Stimulated activated CD4-positive, alpha-beta T cell treated with anti-CD3 and anti-CD28 coated beads, TNF-alpha, amount 100 ng/mL, for 24 hours (primary cell): ENCODE results near the gene KRTAP10-10.
A peak's percentile ranks its signal among the peaks of the same experiment; 100 is the strongest.
"Not testable (repeated sequence)": the region's sequence is repeated elsewhere in the genome, so short reads cannot be mapped to it uniquely, and the experiment has no call there.

ENCODE experiments used
- DNase-seq, 3 experiments: peaks; one replicate each; pipeline ENCODE4 v3.0.0-alpha.2; 2020; ENCODE audit warnings: low read depth in 3 of 3

KRTAP10-10 gene

DNA sequence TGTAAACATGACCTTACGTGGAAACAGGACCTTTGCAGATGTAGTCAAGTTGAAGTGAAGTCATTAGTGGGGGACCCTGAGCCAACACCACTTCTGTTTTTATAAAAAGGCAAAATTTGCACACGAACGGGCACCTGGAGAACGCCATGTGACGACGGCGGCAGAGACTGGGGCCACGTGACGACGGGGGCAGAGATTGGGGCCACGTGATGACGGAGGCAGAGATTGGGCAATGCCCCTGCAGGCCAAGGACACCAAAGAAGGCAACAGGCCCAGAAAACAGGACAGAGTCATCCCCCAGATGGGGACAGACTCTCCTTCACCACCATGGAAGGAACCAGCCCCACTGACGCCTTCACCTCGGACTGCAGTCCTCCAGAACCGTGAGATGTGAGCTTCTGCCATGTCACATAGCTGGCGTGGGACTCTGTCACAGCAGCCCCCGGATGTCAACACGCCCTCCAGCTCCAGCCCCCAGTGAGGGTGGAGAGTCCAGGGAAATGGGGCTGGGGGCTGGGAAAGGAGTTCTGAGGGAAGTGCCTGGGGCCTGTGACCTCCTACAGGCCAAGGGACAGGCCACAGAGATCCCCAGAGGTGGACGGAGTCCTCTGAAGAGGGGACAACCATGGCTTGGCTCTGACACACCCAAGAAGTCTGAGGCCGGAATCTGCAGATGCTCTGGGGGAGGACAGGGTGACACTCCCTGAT lies 13.3 kb downstream of the KRTAP10-10 start:
- no peak for DNase-seq

DNA sequence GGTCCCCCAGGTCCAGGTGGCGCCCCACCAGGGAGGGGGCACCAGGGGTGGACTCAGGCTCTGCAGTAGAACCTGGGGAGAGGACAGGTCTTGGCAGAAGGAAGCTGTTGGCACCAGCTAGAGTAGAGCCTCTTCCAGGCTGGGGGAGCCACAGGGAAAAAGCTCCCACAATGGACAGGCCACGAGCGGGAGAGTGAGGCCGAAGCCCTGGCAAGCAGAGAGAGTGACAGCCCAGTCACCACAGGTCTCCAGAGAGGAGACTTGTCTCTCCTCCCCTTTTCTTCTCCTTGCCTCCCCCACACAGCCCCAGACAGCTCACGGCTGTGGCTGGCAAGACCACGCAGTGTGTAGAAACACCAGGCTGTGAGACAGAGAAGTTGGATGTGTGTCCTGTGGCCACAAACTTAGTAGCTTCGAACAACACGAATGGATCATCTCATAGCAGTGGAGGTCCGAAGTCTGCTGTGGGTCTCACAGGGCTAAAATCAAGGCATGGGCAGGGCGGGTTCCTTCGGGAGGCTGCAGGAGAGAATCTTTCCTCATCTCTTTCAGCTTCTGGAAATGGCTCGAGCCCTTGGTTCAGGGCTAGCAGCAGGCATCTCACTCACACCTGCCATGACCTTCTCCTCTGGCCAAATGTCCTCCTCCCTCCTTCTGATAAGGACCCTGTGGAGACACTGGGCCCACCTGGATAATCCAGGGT lies 14.0 kb downstream of the KRTAP10-10 start:
- no peak for DNase-seq

DNA sequence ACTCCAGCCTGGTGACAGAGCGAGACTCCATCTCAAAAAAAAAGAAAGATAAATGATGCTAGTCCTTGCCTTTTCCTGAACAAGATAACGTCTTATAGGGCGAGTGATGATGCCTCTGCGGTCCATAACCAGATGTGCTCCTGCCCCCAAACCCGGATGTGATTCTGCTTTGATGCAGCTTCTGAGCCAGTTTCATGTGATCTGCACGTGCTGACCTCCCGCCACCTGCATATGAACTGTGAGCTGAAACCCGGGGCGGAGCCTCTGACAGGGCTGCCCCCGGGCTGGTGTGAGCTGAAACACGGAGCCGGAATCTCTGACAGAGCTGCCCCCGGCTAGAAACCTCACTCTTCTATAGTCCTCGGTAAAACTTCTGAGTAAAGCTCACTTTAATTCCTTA lies 16.0 kb downstream of the KRTAP10-10 start:
- DNase-seq = no peak

DNA sequence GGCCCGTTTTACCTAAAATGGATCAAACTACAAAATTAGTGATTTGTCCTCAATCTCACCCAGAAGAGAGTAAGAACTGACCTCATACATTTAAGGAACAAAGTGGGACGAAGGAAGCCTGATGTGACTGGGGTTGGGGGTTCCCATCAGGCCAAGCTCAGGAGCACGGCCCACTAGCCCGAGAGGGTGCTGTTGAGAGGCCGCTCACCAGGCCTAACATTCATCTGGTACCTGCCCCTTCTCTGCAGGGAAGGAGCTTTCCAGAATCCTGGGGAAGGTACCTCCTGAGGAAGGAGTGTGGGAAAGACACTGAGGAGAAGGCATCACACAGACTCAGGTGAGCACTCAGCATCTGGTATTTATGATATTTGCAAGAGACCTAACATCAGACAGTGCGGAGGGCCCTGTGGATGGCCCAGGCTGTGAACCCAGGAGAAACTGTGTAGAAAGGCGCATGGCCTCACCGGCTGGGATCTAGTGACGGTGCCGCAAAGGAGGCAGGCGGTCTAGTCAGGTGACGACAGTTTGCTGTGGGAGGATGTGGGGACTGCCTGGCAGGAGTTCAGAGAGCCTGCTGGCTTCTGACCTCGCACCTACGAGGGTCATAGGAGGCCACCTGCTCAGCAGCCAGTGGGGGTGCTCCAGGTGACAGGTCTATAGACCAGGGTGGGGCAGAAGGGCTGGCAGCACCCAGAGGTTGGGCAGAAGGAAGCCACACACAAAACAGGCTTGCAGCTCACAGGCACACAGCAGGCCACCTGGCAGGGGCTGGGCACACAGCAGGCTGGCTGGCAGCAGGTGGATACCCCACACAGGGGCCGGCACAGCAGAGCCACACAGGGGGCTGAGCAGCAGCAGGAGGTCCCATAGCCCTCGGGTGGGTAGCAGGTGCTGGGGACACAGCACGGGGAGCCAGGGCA lies 16.8 kb downstream of the KRTAP10-10 start:
- DNase-seq = peak in 1 of 3 experiments; percentile 8

DNA sequence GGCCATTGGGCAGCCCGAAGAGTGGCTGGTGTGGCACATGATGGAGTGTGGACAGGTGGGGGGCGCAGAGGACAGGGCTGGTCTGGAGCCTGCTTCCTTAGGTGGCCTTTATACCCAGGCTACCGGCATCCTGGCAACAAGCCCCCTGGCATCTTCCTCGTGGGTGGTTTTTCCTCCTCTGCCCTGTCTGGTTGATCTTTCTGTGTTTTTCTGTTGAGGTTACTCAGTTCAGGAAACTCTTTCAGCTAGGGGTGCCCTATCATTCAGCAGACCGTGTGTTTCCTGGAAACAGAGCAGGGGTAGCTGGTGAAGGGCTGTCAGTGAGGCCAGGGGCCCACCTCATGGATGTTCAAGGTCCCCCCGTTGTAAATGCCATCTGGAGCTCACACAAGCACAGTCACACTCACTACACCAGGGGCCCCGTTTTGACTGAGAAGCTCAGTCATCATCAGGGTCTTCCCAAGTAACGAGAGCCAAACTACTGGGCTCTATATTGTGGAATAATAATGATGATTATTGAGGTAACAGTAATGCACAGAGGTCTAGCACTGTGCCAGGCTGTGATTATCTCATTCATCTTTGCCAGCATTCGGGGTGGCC lies 17.5 kb downstream of the KRTAP10-10 start, which contains the start of gene KRTAP12-4:
Gene KRTAP12-4 (minus strand): TSS at position 84 of the 600 bp plus-strand sequence. CDS start 45 bp downstream, at position 39.
- no peak for DNase-seq

DNA sequence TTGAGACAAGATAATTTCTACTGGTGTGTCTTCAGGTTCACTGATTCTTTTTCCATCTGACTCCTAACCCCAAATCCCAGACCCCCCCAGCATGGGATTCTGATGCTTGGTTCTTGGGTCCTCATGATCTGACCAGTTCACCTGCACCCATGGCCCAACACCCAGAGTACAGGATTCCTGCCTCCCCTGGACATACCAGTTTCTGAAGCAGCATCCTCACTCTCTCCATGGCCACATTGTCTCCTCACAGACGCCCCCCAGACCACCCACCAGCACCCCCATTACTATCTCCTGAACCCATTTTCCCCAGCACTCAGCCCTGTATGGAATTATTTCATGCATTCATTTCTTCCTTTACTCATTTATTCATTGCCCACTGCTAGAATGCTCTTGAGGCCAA lies 19.7 kb downstream of the KRTAP10-10 start:
- DNase-seq = no peak

DNA sequence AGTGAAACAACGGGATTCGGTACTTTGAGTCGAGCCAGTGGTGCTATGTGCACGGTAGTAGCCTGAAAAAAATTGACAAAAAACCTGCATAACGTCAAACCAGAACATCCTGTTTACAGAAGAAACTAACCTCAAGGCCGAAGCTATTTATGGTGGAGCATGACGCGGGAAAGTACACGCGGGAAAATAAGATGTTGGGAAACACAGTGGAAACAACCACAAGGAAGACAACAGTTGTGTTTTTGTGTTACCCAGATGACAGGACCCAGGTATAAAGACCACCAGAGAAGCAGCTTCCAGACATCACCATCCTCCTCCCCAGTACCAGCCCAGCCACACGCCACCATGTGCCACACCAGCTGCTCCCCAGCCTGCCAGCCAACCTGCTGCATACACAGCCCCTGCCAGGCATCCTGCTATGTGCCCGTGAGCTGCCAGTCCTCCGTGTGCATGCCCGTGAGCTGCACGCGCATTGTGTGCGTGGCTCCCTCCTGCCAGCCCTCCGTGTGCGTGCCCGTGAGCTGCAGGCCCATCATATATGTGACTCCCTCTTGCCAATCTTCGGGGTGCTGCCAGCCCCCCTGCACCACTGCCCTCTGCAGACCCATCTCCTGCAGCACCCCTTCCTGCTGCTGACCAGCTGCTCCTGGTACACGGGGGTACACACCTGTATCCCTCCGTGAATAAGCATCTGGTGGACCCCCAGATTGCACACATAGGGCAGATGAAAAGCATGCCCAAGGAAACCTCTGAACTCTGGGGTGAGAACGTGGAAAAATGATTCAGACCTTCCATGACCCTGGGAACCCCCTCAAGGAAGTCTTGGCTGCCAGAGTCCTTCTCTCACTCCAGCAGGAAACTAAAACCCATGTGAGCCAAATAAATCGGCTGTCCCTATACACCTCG lies 20.7 kb downstream of the KRTAP10-10 start, which contains the start of gene KRTAP12-3:
Gene KRTAP12-3 (plus strand): TSS at position 298 of the 906 bp plus-strand sequence. CDS start 48 bp downstream, at position 346.
- DNase-seq = peak in 2 of 3 experiments; percentile 4 to 10

DNA sequence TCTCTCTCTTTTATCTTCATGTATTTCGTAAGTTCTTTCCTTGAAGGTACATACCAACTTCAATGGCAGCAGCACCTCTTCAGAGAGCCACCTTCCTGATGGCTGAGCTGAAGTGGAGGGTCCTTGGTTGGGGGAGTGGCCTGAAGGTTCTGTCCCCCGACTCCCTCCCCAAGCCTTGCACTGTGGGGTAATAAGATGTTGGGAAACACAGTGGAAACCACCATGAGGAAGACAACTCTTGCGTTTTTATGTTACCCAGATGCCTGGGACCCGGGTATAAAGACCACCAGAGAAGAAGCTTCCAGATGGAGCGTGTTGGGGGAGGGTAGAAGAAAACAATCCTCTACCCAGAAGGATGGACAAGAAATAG lies 21.4 kb downstream of the KRTAP10-10 start:
- DNase-seq = no peak

DNA sequence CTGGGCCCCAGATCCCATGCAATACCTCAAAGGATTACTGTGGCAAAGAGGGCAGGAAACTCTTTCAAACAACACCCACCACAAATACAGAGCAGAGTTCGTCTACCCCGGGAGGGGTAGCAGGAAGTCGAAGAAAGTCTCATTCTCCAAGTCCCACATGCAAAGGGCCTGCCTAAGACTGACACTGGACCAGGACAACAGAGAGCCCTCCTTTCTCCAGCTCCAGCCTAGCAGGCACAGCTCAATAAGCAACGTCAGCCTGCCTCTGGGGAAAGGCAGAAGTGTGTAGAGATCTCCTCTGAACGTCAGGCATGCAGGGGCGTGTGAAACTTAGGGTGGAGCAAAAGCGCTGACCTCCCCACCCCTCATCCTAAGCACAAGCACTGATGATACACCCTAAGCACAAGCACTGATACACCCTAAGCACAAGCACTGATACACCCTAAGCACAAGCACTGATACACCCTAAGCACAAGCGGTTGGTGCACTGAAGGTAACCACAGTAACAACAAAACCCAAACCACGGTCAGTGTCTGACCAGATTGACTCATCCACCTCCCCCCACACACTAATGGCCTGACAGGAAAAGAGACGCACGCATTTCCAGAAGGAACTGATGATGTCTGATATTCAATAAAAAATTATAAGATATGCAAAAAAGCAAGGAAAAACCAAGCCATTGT lies 21.9 kb downstream of the KRTAP10-10 start:
- no peak for DNase-seq

DNA sequence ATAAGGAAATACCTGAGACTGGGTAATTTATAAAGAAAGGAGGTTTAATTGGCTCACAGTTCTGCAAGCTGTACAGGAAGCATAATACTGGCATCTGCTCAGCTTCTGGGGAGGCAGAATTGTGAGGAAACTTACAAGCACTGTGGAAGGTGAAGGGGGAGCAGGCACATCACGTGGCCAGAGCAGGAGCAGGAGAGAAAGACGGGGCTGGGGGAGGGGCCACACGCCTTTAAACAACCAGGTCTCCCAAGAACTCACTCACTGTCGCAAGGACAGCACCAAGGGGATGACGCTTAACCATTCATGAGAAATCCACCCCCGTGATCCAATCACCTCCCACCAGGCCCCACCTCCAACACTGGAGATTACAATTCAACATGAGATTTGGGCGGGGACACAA lies 24.4 kb downstream of the KRTAP10-10 start:
- DNase-seq = not testable (repeated sequence)

DNA sequence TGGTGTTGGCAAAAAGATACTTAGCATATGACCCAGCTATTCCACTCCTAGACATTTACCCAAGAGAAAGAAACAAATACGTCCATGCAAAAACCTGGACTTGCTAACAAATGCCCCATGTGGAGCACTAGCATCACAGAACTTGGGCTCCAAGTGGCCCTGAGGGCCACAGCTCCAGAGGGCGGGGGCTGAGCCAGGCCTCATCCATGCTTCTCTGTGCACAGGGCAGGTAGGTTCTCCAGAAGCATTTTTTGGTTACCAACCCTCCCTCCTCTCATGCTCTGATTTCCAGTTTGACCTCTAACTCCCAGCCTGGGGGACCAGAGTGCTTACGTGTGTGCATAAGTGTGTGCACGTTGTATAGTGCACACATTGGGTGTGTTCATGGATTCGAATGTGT lies 27.5 kb downstream of the KRTAP10-10 start:
- no peak for DNase-seq

DNA sequence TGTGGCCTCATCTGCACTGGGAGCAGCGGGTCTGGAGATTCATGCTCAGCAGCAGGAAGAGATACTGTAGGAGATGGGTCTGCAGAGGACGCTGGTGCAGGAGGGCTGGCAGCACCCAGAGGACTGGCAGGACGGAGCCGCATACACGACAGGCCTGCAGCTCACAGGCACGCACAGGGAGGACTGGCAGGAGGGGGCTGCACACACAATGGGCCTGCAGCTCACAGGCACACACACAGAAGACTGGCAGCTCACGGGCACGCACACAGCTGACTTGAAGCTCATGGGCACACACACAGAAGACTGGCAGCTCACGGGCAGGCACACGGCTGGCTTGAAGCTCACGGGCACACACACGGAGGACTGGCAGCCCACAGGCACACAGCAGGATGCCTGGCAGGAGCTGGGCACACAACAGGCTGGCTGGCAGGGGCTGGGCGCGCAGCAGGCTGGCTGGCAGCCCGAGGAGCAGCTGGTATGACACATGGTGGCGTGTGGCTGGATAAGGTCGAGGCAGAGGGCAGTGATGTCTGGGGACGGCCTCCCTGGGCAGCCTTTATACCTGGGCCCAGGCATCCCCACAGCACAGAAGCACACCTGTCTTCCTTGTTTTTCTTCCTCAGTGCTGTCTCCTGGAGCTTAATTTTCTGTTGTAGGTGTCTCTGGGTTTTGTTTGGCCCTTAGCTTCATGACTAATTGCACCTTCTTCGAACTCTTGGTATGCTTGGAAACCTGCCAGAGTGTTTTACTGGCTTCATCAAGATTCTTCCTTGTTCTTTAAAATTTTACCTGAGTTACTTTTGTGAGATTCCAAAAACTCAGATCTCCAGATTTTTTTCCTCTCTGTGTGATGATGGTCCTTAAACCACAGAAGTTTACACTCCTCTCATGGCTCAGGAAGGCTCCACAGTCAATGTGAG lies 29.5 kb downstream of the KRTAP10-10 start, which contains the start of gene KRTAP12-2:
Gene KRTAP12-2 (minus strand): TSS at position 527 of the 920 bp plus-strand sequence. CDS start 41 bp downstream, at position 486.
- DNase-seq = no peak

DNA sequence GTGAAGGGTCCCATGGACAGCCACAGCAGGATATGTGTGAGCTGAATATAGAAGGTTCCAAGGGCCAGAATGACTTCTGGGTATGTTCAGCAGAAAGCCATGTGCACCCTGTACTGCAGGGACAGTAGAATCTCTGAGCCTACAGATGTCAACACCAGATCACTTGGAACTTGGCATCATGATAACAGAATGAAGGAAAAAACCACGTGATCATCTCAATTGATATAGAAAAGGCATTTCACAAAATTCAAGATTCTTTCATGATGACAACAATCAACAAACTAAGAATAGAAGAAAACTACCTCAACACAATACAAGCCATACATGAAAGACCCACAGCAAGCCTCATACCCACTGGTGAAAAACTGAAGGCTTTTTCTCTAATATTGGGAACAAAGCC lies 30.5 kb downstream of the KRTAP10-10 start:
- DNase-seq = no peak

DNA sequence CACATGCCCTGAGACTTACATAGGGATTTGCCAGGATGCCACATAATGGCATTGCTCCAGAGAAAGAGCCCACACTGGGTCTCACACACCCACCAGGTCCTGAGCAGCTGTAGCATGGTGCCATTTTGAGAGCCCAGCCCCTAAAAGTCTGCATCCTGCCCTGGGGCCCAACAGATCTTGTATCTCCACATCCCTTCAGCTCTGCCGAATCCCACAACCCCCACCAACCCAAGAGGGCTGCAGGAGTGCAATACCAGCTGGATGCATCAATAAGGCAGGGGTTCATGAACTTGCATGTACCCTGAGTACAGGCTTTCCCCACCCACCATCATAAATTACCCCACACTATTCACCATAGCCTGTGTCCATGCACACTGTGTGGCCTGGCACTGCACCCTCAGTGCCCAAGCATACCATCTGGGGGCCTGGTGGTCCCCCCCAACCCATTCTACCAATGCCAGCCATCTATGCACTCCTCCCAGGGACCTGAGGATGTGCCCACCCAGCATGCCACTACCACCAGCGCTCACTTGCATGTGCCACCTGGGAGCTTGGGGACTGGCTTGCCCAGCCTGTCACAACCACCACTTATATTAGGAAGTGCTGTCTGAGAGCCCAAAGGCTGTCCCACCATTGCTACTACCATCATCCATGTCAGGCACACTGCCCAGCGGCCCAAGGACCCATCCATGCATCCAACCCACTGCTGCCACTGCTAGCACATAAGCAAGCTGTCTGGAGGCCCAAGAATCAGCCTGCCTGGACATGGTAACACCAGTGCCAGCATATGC lies 33.7 kb downstream of the KRTAP10-10 start:
- no peak for DNase-seq

DNA sequence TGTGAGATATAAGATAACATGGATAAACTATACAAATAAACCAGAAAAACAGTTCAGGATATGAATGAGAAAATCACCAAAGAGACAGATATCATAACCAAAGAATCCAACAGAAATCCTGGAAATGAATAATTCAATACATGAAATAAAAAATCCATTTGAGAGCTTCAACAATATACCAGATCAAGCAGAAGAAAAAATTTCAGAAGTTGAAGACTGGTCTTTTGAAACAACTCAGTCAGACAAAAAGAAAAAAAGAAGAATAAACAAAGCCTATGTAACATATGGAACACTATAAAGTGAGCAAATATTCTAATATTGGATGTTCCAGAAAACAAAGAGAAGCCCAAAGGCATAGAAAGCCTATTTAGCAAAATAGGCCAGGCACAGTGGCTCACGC lies 34.8 kb downstream of the KRTAP10-10 start:
- DNase-seq = no peak

DNA sequence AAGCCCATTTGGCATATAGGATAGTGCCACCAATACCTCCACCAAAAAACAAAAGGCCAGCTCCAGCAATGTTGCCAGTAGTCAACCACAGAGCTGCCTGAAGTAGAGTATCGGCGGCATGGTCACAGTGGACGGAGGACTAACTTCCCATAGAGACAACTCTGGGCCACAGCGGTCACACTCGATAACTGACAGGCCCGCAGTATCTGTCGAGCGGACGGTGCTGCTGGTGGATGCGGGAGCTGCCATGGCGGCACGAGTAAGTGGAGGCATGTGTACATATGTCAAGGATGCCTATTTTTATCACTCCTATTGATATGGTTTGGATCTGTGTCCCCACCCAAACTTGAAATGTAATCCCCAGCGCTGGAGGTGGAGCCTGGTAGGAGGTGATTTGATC lies 40.7 kb downstream of the KRTAP10-10 start:
- no peak for DNase-seq

DNA sequence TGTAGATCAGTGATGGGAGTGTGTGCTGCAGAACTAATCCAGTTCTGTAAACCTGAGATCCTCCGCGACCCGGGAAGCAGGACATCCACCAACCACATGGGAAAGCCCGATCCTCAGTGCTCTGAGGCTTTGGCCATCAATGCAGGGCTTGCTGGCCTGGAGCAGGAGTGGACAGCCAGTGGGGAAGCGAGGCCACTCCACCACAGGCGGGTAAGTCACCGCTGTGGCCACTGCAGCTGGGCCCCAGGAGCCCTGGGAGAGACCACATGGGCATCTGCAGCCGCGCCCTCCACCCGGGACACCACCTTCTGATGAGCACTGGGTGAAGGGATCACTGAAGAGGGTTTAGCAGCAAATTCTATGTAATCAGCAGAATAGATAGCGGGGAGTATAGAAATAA lies 44.0 kb downstream of the KRTAP10-10 start:
- no peak for DNase-seq
